GM12891 (cell line): ENCODE measurements around the gene DOK3.

ENCODE experiments used
- POLR2A ChIP-seq: IDR thresholded peaks from 2 replicates; pipeline ENCODE4 v1.6.1; 2011; ENCODE audit warnings: low read depth, low read length, control low read depth
- POLR2AphosphoS5 ChIP-seq: IDR thresholded peaks from 2 replicates; pipeline ENCODE4 v1.6.1; 2011; ENCODE audit warnings: low read depth, low read length, control low read depth

DNA sequence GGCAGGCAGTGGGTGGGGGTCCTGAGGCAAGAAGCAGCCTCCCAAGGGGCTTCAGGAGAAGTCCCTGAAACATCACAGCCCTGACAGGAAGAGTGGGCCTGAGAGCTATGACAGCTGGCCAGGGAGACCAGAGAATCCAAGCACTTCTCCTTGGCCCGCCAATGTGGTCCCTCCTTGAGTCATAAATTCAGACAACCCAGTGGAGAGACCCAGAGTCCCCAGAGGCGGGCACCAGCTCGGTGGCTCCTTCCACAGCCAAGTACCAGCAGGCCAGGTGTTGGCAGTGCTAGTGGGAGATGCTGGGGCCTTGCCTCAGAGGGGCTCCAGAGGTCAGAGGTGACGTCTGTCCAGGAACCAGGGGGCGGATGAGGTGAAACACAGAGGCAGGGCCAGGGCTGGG is 1.6 kb upstream of the DOK3 start:
- TF ChIP-seq POLR2A (no peak), POLR2AphosphoS5 (no peak)
